ENCODE results near the gene BCL3. TPM values are rescaled to one million over a fixed set of nuclear protein-coding genes. Genes with fewer than 3 reads are reported as not detected.
"Not testable (repeated sequence)": the region's sequence is repeated elsewhere in the genome, so short reads cannot be mapped to it uniquely, and the experiment has no call there.

BCL3 gene
- total RNA-seq, 2 donors from 2014 or later: 37.6 to 40.4 TPM

- intact Hi-C loops (cut with DNase I): no loop called here
- no peak for DNase-seq (ENCODE audit: low spot score)
These were observed 29.2 kb upstream of the BCL3 start for GRCh38 chr19:44719262-44719701.

GRCh38 chr19:44720396-44720795 is 28.1 kb upstream of the BCL3 start:
- intact Hi-C loops (cut with DNase I); DNase-seq (ENCODE audit: low spot score): not testable (repeated sequence)

- intact Hi-C loops (cut with DNase I): no loop called here
- DNase-seq (ENCODE audit: low spot score): no peak
These were observed 27.6 kb upstream of the BCL3 start for GRCh38 chr19:44720945-44721344.

- DNase-seq (ENCODE audit: low spot score): not testable (repeated sequence)
These were observed 27.1 kb upstream of the BCL3 start for GRCh38 chr19:44721369-44721768.

GRCh38 chr19:44722131-44723121 is 26.1 kb upstream of the BCL3 start:
- DNase-seq (ENCODE audit: low spot score): no peak
- intact Hi-C loops (cut with DNase I): no loop called here

More at GRCh38 chr19:44721369-44721768, 27.1 kb upstream of the BCL3 start:
- intact Hi-C loops (cut with DNase I): not testable (repeated sequence)

- intact Hi-C loops (cut with DNase I): no loop called here
- no peak for DNase-seq (ENCODE audit: low spot score)
These were observed 25.1 kb upstream of the BCL3 start for GRCh38 chr19:44723299-44723951.

- DNase-seq (ENCODE audit: low spot score): peak; percentile 95
- intact Hi-C loops (cut with DNase I): loop anchor here in 1 of 2 donors (1.0 kb wide), 1 partner anchor 46 kb away; no protein-coding TSS in a partner anchor
These were observed 24.6 kb upstream of the BCL3 start for GRCh38 chr19:44723952-44724319.

- DNase-seq (ENCODE audit: low spot score): no peak
- intact Hi-C loops (cut with DNase I): loop anchor here in 1 of 2 donors (5.0 kb wide), 1 partner anchor 47 kb away; no protein-coding TSS in a partner anchor
These were observed 23.3 kb upstream of the BCL3 start for GRCh38 chr19:44725251-44725650.

GRCh38 chr19:44725684-44726083 is 22.8 kb upstream of the BCL3 start:
- no peak for DNase-seq (ENCODE audit: low spot score)
- intact Hi-C loops (cut with DNase I): loop anchor here in 1 of 2 donors (5.0 kb wide), 1 partner anchor 47 kb away; no protein-coding TSS in a partner anchor

GRCh38 chr19:44726465-44726864 is 22.0 kb upstream of the BCL3 start:
- intact Hi-C loops (cut with DNase I): loop anchor here in 1 of 2 donors (5.0 kb wide), 1 partner anchor 46 kb away; no protein-coding TSS in a partner anchor
- no peak for DNase-seq (ENCODE audit: low spot score)

GRCh38 chr19:44728178-44728577 is 20.3 kb upstream of the BCL3 start:
- intact Hi-C loops (cut with DNase I): loop anchor here in 1 of 2 donors (5.0 kb wide), 1 partner anchor 44 kb away; no protein-coding TSS in a partner anchor
- DNase-seq (ENCODE audit: low spot score): no peak

GRCh38 chr19:44729516-44730033 is 18.9 kb upstream of the BCL3 start:
- intact Hi-C loops (cut with DNase I): loop anchor here in 1 of 2 donors (5.0 kb wide), 1 partner anchor 43 kb away; no protein-coding TSS in a partner anchor
- no peak for DNase-seq (ENCODE audit: low spot score)

GRCh38 chr19:44731081-44731480 is 17.4 kb upstream of the BCL3 start:
- DNase-seq (ENCODE audit: low spot score): no peak
- intact Hi-C loops (cut with DNase I): no loop called here

GRCh38 chr19:44731622-44732021 is 16.9 kb upstream of the BCL3 start:
- DNase-seq (ENCODE audit: low spot score): no peak
- intact Hi-C loops (cut with DNase I): no loop called here

- DNase-seq (ENCODE audit: low spot score): no peak
These were observed 16.1 kb upstream of the BCL3 start for GRCh38 chr19:44732235-44733014.

GRCh38 chr19:44734357-44734756 is 14.2 kb upstream of the BCL3 start:
- DNase-seq (ENCODE audit: low spot score): no peak
- intact Hi-C loops (cut with DNase I): no loop called here

More at GRCh38 chr19:44732235-44733014, 16.1 kb upstream of the BCL3 start:
- intact Hi-C loops (cut with DNase I): no loop called here

- intact Hi-C loops (cut with DNase I): no loop called here
- DNase-seq (ENCODE audit: low spot score): no peak
These were observed 13.5 kb upstream of the BCL3 start for GRCh38 chr19:44735011-44735410.

GRCh38 chr19:44737238-44738071 is 11.1 kb upstream of the BCL3 start:
- intact Hi-C loops (cut with DNase I): no loop called here
- DNase-seq (ENCODE audit: low spot score): no peak
